ENCODE data around the gene ARMC5.

ARMC5 gene

GRCh38 chr16:31458844-31459686, at the start of gene ARMC5:
Gene ARMC5 (plus strand): TSS chr16:31459501. CDS start chr16:31459525, 24 bp downstream.
- peak within 1 kb of the TSS; percentile 95 for H3K4me2 ChIP-seq (ENCODE audit: insufficient read depth, low read length)
- H3K9ac ChIP-seq (ENCODE audit: low read depth, low read length) = peak within 1 kb of the TSS; percentile 80
- H3K27me3 ChIP-seq (ENCODE audit: insufficient read depth, low read length, poor library complexity) = no peaks in the 10 kb centered on the region
- peaks cover 37% of the 10 kb centered on the region for H3K36me3 ChIP-seq (ENCODE audit: insufficient read depth, low read length)
- peak; percentile 98 for DNase-seq
- ATAC-seq (ENCODE audit: insufficient read depth, low read depth) = peak; percentile 74
- peaks cover 50% of the 10 kb centered on the region for H3K4me1 ChIP-seq (ENCODE audit: insufficient read depth, low read length)
- peak within 1 kb of the TSS; percentile 62 to 74 for H3K4me3 ChIP-seq (ENCODE audit: low read depth in 1 of 2, low read length in 2 of 2)
- TF ChIP-seq EZH2 (IDR thresholded peaks at IDR 0.05; ENCODE audit: borderline replicate concordance, low read depth, low read length, severe bottlenecking) = no peak
- TF ChIP-seq CTCF (IDR thresholded peaks at IDR 0.05; ENCODE audit: borderline replicate concordance, extremely low read depth, low read length, poor library complexity, severe bottlenecking) = peak; percentile 60
- H2AFZ ChIP-seq (ENCODE audit: low read depth, low read length) = peak within 1 kb of the TSS; percentile 91
- no peaks in the 10 kb centered on the region for H3K9me3 ChIP-seq (ENCODE audit: insufficient read depth, low read length, severe bottlenecking)
- H4K20me1 ChIP-seq (ENCODE audit: insufficient read depth, low read length) = peaks cover 34% of the 10 kb centered on the region
- peak within 1 kb of the TSS; percentile 97 for H3K27ac ChIP-seq (ENCODE audit: low read length)
- peaks cover 44% of the 10 kb centered on the region for H3K79me2 ChIP-seq (ENCODE audit: insufficient read depth, low read length)

- Histone ChIP-seq H3K9me3 (ENCODE audit: insufficient read depth, low read length, severe bottlenecking) (no peaks in the 10 kb centered on the region), H3K79me2 (ENCODE audit: insufficient read depth, low read length) (no peaks in the 10 kb centered on the region), H4K20me1 (ENCODE audit: insufficient read depth, low read length) (no peaks in the 10 kb centered on the region), H2AFZ (ENCODE audit: low read depth, low read length) (no peak overlapping the region), H3K4me2 (ENCODE audit: insufficient read depth, low read length) (no peak overlapping the region), H3K9ac (ENCODE audit: low read depth, low read length) (no peak overlapping the region), H3K4me3 (ENCODE audit: low read depth in 1 of 2, low read length in 2 of 2) (no peak overlapping the region), H3K4me1 (ENCODE audit: insufficient read depth, low read length) (no peaks in the 10 kb centered on the region), H3K27ac (ENCODE audit: low read length) (no peak overlapping the region), H3K36me3 (ENCODE audit: insufficient read depth, low read length) (no peaks in the 10 kb centered on the region), H3K27me3 (ENCODE audit: insufficient read depth, low read length, poor library complexity) (no peaks in the 10 kb centered on the region)
- DNase-seq (no peak), ATAC-seq (ENCODE audit: insufficient read depth, low read depth) (no peak)
- TF ChIP-seq CTCF (IDR thresholded peaks at IDR 0.05; ENCODE audit: borderline replicate concordance, extremely low read depth, low read length, poor library complexity, severe bottlenecking) (no peak), EZH2 (IDR thresholded peaks at IDR 0.05; ENCODE audit: borderline replicate concordance, low read depth, low read length, severe bottlenecking) (no peak)
These were observed 49.2 kb upstream of the ARMC5 start for GRCh38 chr16:31410082-31410481.

GRCh38 chr16:31411024-31411844, 48.1 kb upstream of the ARMC5 start:
- Histone ChIP-seq H3K4me3 (ENCODE audit: low read depth in 1 of 2, low read length in 2 of 2) (no peak overlapping the region), H3K9ac (ENCODE audit: low read depth, low read length) (no peak overlapping the region), H4K20me1 (ENCODE audit: insufficient read depth, low read length) (no peaks in the 10 kb centered on the region), H3K4me1 (ENCODE audit: insufficient read depth, low read length) (no peaks in the 10 kb centered on the region), H3K79me2 (ENCODE audit: insufficient read depth, low read length) (no peaks in the 10 kb centered on the region), H2AFZ (ENCODE audit: low read depth, low read length) (no peak overlapping the region), H3K9me3 (ENCODE audit: insufficient read depth, low read length, severe bottlenecking) (no peaks in the 10 kb centered on the region), H3K27me3 (ENCODE audit: insufficient read depth, low read length, poor library complexity) (no peaks in the 10 kb centered on the region), H3K36me3 (ENCODE audit: insufficient read depth, low read length) (no peaks in the 10 kb centered on the region), H3K4me2 (ENCODE audit: insufficient read depth, low read length) (no peak overlapping the region), H3K27ac (ENCODE audit: low read length) (no peak overlapping the region)
- ATAC-seq (ENCODE audit: insufficient read depth, low read depth) (no peak), DNase-seq (no peak)
- TF ChIP-seq CTCF (IDR thresholded peaks at IDR 0.05; ENCODE audit: borderline replicate concordance, extremely low read depth, low read length, poor library complexity, severe bottlenecking) (no peak), EZH2 (IDR thresholded peaks at IDR 0.05; ENCODE audit: borderline replicate concordance, low read depth, low read length, severe bottlenecking) (no peak)
